Measurements from ENCODE around the gene GLI2.

- TF ChIP-seq EZH2 (IDR thresholded peaks at IDR 0.05; ENCODE audit: insufficient read depth, low read length) (no peak), CTCF (IDR thresholded peaks at IDR 0.05; ENCODE audit: insufficient read depth, low read depth, low read length) (no peak)
Observed at GRCh38 chr2:120763931-120764330, 28.3 kb downstream of the GLI2 start.

Data from astrocyte (in vitro differentiated cells and primary cell).